ENCODE results near the gene SLC25A36.
"Not testable (repeated sequence)": the region's sequence is repeated elsewhere in the genome, so short reads cannot be mapped to it uniquely, and the experiment has no call there.

SLC25A36 gene

GRCh38 chr3:140931801-140932200 is 9.8 kb upstream of the SLC25A36 start:
- no peak for DNase-seq (ENCODE audit: low spot score)

- no peak for DNase-seq (ENCODE audit: low spot score)
These were observed 8.5 kb upstream of the SLC25A36 start for GRCh38 chr3:140933109-140933508.

GRCh38 chr3:140933552-140933951 is 8.1 kb upstream of the SLC25A36 start:
- DNase-seq (ENCODE audit: low spot score): no peak

- not testable (repeated sequence) for DNase-seq (ENCODE audit: low spot score)
These were observed 2.3 kb upstream of the SLC25A36 start for GRCh38 chr3:140939305-140939704.

- DNase-seq (ENCODE audit: low spot score): no peak
These were observed 574 bp upstream of the SLC25A36 start for GRCh38 chr3:140941090-140941433.

- DNase-seq (ENCODE audit: low spot score): no peak
These were observed 827 bp downstream of the SLC25A36 start for GRCh38 chr3:140942221-140943104.

- no peak for DNase-seq (ENCODE audit: low spot score)
These were observed 2.3 kb downstream of the SLC25A36 start for GRCh38 chr3:140943781-140944552.

GRCh38 chr3:140948460-140949249 is 7.0 kb downstream of the SLC25A36 start:
- DNase-seq (ENCODE audit: low spot score): no peak

GRCh38 chr3:140950144-140950543 is 8.5 kb downstream of the SLC25A36 start:
- DNase-seq (ENCODE audit: low spot score): no peak

- no peak for DNase-seq (ENCODE audit: low spot score)
These were observed 9.2 kb downstream of the SLC25A36 start for GRCh38 chr3:140950863-140951262.

- DNase-seq (ENCODE audit: low spot score): not testable (repeated sequence)
These were observed 10.1 kb downstream of the SLC25A36 start for GRCh38 chr3:140951750-140952149.

GRCh38 chr3:140953028-140953960 is 11.7 kb downstream of the SLC25A36 start:
- peak; percentile 45 for DNase-seq (ENCODE audit: low spot score)

- DNase-seq (ENCODE audit: low spot score): no peak
These were observed 12.9 kb downstream of the SLC25A36 start for GRCh38 chr3:140954576-140954975.

- no peak for DNase-seq (ENCODE audit: low spot score)
These were observed 14.0 kb downstream of the SLC25A36 start for GRCh38 chr3:140955645-140956044.

- no peak for DNase-seq (ENCODE audit: low spot score)
These were observed 14.6 kb downstream of the SLC25A36 start for GRCh38 chr3:140956058-140956835.

- DNase-seq (ENCODE audit: low spot score): no peak
These were observed 31.2 kb downstream of the SLC25A36 start for GRCh38 chr3:140972833-140973232.

GRCh38 chr3:140974900-140975299 is 33.3 kb downstream of the SLC25A36 start:
- DNase-seq (ENCODE audit: low spot score): no peak

- no peak for DNase-seq (ENCODE audit: low spot score)
These were observed 39.0 kb downstream of the SLC25A36 start for GRCh38 chr3:140980663-140981062.

GRCh38 chr3:140987792-140988191 is 46.2 kb downstream of the SLC25A36 start:
- DNase-seq (ENCODE audit: low spot score): not testable (repeated sequence)

- DNase-seq (ENCODE audit: low spot score): no peak
These were observed 52.7 kb downstream of the SLC25A36 start for GRCh38 chr3:140994316-140994715.

Measured in COLO829 (cell line).